Measurements from ENCODE around the gene TNRC18.
"Not testable (repeated sequence)": the region's sequence is repeated elsewhere in the genome, so short reads cannot be mapped to it uniquely, and the experiment has no call there.

The TNRC18 gene

DNA sequence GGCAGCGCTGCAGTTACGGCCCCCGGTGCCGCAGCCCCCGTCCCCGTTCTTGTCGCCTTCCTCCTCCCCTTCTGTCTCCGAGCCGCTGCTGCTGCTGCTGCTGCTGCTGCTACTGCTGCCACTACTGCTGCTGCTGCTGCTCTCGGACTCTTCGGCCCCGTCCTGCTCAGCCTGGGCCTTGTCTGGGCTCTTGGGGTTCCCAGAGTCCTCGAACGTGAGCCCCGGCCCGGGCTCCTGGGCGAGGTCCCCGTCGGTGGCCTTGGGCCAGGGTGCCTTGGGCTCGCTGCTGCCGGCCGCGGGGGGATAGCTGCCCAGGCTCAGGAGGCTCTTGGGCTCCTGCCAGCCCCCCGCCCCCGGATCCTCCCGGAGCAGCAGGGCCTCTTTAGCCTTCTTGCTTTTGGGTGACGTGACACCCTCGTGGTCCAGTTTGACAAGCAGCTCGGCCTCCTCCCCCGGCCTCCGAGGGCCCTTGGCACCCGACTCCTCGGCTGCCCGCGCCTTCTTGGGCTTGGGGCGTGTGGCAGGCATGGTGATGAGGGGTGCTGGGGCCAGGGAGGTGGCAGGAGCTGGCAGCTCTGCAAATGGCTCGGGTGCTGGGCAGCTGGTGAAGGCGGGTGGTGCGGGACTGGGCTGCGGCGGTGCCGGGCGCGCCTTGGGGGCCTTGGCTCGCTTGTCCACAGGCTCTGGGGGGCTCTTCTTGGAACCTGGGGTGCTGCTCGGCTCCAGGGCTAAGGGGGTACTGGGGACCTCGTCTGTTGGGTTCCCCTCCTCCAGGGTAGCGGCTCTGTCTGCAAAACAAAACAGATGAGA lies 110.4 kb downstream of the TNRC18 start:
- not testable (repeated sequence) for H3K4me1 Mint-ChIP-seq, DNase-seq, H3K4me3 Mint-ChIP-seq, ATAC-seq, H3K27me3 Mint-ChIP-seq, H3K9me3 Mint-ChIP-seq, H3K27ac Mint-ChIP-seq
- peaks cover 20% of the 10 kb centered on the region for H3K36me3 Mint-ChIP-seq (ENCODE audit: low read depth)

DNA sequence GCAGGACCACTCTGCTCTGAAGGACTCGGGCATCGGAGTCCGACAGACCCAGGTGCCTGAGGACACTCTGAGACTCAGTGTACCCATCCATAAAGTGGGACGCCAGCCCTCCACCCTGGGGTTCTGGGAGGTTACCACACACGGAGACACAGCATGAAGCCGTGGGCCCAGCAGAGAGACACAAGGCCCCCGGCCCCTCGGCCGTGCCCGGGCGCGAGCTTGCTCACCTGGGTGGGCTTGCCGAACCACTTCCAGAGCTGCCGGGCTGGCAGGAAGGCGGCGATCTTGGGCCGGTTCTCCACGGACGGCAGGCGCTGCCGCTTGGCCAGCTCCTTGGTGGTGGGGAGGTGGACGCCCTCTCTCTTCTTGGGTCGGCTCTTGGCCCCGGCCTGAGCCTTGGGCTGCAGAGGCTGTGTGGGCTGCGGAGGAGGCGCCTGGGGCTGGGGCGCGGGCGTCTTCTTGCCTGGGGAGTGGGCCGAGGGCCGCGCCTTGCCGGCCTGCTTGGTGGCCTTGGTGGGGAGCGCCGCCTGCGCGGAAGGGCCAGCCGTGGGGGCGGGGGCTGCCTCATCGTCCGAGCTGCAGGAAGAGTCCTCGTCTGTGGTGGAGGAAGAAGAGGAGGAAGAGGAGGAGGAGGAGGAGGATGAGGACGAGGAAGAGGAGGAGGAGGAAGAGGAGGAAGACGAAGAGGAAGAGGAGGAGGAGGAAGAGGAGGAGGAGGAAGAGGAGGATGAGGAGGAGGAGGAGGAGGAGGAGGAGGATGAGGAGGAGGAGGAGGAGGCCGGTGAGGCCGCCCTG lies 111.2 kb downstream of the TNRC18 start:
- DNase-seq, H3K27ac Mint-ChIP-seq, ATAC-seq, H3K9me3 Mint-ChIP-seq, H3K4me3 Mint-ChIP-seq, H3K27me3 Mint-ChIP-seq, H3K4me1 Mint-ChIP-seq: not testable (repeated sequence)
- H3K36me3 Mint-ChIP-seq (ENCODE audit: low read depth) = peaks cover 17% of the 10 kb centered on the region

DNA sequence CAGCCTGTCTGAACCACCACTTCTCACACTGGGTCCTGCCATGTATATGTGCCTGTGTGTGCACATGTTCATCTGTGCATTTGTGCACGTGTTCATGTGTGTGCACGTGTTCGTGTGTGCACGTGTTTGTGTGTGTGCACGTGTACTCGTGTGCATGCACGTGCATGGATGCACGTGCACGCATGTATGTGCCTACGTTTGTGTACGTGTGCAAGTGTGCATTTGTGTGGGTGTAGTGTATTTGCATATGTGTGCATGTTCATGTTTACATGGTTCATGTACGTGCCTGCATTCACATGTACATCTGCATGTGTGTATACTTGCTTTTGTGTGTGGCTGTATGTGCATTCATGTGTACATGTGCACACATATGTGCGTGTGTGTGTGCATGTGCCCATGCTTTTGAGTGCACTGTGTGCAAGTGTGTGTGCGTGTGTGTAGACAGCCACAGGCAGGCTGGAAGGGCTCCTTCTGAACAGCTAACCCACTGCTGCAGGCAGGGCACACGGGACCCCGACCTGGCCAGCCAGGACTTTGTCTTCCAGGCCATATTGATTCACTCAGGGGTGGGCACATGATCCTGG lies 112.7 kb downstream of the TNRC18 start:
- Mint-ChIP-seq H3K9me3 (no peaks in the 10 kb centered on the region), H3K36me3 (ENCODE audit: low read depth) (peaks cover 14% of the 10 kb centered on the region), H3K27me3 (no peaks in the 10 kb centered on the region), H3K27ac (no peak overlapping the region), H3K4me3 (no peak overlapping the region), H3K4me1 (no peaks in the 10 kb centered on the region)
- DNase-seq (no peak), ATAC-seq (no peak)

DNA sequence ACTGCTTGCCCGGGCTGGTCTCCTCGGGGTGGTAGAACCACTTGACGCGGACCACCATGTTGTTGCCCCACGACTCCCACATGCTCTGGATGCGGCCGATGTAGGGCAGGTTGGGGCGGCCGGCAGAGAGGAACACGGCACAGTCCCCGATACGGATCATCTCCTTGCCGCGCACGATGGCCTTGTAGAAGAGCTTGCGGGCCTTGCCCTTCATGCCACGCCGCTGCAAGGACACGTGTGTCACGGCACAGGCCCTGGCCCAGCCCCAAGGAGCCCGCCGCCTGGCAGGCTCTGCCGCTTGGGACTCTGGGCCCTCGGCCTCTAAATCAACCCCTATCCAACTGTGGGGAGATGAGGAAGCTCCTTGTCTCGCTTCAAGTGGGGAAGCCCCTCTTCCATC lies 114.5 kb downstream of the TNRC18 start:
- no peak overlapping the region for H3K27ac Mint-ChIP-seq
- H3K4me3 Mint-ChIP-seq = no peak overlapping the region
- no peaks in the 10 kb centered on the region for H3K4me1 Mint-ChIP-seq
- H3K36me3 Mint-ChIP-seq (ENCODE audit: low read depth) = peaks cover 10% of the 10 kb centered on the region
- H3K9me3 Mint-ChIP-seq = no peaks in the 10 kb centered on the region
- DNase-seq (no peak), ATAC-seq (no peak)
- no peaks in the 10 kb centered on the region for H3K27me3 Mint-ChIP-seq

DNA sequence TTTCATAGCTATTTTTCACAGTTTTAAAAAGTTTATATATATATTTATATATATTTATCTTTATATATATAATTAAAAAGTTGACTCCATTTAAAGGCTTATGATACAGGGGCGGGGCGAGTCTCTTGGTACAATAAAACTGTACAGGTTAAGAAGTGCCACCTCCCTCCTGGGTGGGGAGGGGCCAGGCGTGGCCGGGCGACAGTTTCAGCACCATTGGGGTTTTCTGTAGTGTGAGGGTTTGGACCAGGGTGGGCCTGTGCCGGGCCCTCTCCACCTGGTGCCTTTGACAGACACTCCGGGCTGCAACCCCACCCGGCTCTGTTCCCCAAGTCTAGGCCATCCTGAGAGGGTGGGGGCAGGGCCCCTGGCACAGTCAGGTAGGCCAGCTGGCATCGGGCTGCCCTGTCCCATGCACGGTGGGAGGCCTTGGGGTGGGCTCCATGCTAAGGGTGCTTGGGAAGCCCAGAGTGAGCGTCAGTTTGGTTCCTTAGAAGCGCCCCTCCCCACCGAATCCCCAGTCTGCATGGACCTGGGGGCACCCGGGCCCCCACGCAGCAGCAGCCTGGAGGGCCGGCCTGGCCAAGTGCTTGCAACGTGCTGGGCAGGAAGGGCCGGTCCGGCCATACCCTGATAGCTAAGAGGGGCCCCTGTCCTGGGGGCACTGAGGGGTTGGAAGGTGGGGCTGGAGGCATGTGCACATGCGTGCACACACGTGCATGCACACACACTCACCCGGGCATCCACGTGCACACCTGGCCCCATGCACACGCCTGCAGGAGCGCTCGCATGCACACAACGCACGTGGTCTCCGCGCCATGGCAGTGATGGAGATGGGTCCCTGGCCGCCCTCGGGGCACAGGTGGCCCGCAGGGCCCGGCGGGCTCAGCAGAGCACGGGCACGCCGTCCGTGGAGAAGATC lies 116.2 kb downstream of the TNRC18 start:
- not testable (repeated sequence) for DNase-seq; H3K27ac Mint-ChIP-seq; ATAC-seq; H3K27me3 Mint-ChIP-seq; H3K36me3 Mint-ChIP-seq (ENCODE audit: low read depth); H3K9me3 Mint-ChIP-seq; H3K4me3 Mint-ChIP-seq; H3K4me1 Mint-ChIP-seq

DNA sequence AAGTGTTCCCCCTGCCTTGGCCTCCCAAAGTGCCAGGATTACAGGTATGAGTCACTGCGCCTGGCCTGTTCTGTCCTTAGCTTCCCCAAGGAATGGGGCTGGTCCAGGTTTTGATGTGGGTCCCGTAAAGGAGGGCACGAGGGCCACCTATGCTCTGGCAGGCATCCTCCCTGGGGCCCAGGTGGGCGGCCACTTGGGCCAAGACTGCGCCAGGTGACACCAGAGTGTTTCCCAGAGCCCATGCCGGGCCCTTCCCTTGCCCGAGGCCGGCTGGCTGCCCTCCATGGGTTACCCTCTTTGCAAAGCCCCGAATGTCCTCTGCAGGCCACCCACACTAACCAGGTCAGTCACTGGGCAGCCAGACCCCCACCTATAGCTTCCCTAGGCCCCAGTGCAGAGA lies 118.6 kb downstream of the TNRC18 start:
- DNase-seq; ATAC-seq; H3K4me1 Mint-ChIP-seq; H3K36me3 Mint-ChIP-seq (ENCODE audit: low read depth); H3K4me3 Mint-ChIP-seq; H3K27me3 Mint-ChIP-seq; H3K9me3 Mint-ChIP-seq; H3K27ac Mint-ChIP-seq: not testable (repeated sequence)

DNA sequence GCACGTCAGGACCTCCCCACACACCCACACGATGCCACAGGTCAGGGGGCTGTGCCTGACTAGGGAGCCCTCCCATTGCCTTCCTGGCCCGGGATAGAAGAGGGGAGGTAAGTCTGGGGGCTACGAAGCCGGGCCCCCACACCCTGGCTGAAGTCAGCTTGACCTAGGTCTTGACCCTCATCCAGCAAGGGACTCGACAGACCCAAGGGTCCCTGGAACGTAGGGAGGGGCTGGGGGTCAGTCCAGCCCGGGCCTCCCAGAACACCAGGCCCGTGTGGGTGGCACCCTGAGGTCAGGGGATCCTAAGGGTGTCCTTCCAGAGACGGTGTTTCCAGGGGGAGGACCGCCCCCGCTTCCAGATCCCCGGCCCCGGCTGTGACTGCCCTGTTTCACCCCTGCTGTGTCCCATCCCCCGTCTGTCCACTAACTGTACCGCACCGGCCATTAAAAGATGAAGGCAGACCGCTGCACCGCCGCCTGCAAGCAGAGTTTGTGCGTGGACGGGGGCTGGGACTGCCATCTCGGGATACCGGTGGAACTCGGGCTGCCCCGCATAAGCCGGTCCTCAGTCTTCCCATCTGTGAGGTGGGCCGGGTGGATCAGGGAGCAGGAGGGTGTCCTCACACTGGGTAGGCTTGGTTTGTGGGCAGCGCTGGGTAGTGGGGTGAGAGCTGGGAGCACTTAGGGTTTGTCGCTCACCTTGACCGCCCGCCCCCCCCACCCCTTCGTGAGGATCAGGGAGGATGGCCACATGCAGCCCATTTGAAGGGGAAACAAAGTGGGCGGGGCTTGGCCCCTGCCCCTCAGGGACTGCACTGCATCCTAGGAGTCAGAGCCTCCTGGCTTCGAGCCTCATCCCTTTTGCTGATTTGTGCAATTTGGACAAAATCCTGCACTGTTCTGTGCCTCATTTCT lies 119.8 kb downstream of the TNRC18 start:
- Mint-ChIP-seq H3K36me3 (ENCODE audit: low read depth) (peaks cover 4% of the 10 kb centered on the region), H3K4me1 (no peaks in the 10 kb centered on the region), H3K27me3 (no peaks in the 10 kb centered on the region), H3K9me3 (no peaks in the 10 kb centered on the region), H3K4me3 (no peak overlapping the region), H3K27ac (no peak overlapping the region)
- no peak for ATAC-seq
- DNase-seq = no peak

DNA sequence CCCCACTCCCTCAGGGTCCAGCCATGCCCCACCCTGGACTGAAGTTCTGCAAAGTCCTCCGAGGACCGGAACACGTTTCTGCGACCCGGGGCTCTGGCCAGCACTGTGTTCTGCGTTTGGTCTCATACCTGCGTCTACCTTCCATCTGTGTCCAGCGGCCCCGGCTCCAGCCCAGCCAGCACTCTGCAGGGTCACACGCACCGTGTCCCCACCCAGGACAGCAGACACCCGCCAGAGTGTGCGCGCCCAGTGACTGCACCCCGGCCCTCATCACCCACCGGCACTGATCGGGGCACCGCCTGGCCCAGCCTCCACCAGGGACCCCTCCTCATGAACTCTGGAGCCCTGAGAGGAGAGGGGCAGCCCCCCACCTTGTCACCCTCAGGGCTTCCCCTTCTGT lies 120.6 kb downstream of the TNRC18 start:
- H3K4me3 Mint-ChIP-seq = no peak overlapping the region
- no peak for ATAC-seq
- DNase-seq = no peak
- H3K9me3 Mint-ChIP-seq = no peaks in the 10 kb centered on the region
- H3K36me3 Mint-ChIP-seq (ENCODE audit: low read depth) = no peaks in the 10 kb centered on the region
- peaks cover 2% of the 10 kb centered on the region for H3K27me3 Mint-ChIP-seq
- H3K27ac Mint-ChIP-seq = no peak overlapping the region
- no peaks in the 10 kb centered on the region for H3K4me1 Mint-ChIP-seq

DNA sequence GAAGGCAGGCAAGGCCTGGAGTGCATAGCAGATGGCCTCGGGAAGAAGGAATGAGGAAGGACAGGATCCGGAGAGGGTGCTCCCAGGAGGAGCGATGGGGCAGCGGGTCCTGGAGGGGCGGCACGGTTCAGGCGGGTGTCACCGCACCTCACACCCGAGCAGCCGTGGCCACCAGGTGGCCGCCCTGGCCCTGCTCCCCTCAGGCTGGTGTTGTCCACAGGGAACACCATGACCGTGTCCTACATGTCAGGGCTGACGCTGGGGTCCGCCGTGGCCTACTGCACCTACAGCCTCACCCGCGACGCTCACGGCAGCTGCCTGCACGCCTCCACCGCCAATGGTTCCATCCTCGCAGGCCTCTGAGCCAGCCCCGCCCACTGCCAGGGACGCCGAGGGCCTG lies 121.1 kb downstream of the TNRC18 start:
- ATAC-seq = no peak
- Mint-ChIP-seq H3K4me1 (no peaks in the 10 kb centered on the region), H3K27me3 (peaks cover 4% of the 10 kb centered on the region), H3K36me3 (ENCODE audit: low read depth) (no peaks in the 10 kb centered on the region), H3K27ac (no peak overlapping the region), H3K9me3 (no peaks in the 10 kb centered on the region), H3K4me3 (no peak overlapping the region)
- no peak for DNase-seq

DNA sequence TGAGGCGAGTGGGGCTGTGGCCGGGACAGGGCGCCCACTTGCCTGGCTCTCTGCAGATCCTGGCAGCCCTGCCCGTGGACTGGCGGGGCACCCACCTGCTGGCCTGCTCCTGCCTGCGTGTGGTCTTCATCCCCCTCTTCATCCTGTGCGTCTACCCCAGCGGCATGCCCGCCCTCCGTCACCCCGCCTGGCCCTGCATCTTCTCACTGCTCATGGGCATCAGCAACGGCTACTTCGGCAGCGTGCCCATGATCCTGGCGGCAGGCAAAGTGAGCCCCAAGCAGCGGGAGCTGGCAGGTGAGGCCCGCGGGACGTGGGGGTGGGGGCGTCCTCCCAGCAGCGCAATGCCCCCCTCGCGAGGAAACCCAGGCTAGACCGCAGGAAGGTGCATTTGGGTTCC lies 123.3 kb downstream of the TNRC18 start:
- Mint-ChIP-seq H3K27me3 (peaks cover 14% of the 10 kb centered on the region), H3K36me3 (ENCODE audit: low read depth) (peaks cover 2% of the 10 kb centered on the region), H3K27ac (no peak overlapping the region), H3K4me1 (peaks cover 7% of the 10 kb centered on the region), H3K9me3 (no peaks in the 10 kb centered on the region), H3K4me3 (no peak overlapping the region)
- DNase-seq (no peak), ATAC-seq (no peak)

DNA sequence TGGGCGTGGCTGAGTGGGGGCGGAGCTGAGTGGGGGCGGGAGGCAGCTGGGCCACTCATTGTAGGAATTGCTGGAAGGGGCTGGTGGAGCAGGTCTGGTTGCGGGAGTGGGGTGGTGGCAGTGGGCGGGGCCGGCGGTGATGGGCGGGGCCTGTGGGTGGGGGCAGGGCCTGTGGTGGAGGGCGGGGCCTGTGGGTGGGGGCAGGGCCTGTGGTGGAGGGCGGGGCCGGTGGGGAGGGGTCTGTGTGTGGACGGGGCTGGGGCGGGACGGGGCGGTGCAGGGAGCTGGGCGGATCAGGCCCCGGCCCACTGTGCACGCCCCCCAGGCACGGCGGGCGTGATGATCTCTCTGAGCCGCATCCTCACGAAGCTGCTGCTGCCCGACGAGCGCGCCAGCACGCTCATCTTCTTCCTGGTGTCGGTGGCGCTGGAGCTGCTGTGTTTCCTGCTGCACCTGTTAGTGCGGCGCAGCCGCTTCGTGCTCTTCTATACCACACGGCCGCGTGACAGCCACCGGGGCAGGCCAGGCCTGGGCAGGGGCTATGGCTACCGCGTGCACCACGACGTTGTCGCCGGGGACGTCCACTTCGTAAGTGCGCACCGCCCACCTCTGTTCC lies 126.9 kb downstream of the TNRC18 start:
- peak overlapping the region; percentile 67 for H3K4me3 Mint-ChIP-seq
- DNase-seq (peak; percentile 64), ATAC-seq (peak; percentile 63)
- peaks cover 19% of the 10 kb centered on the region for H3K27me3 Mint-ChIP-seq
- peaks cover 4% of the 10 kb centered on the region for H3K9me3 Mint-ChIP-seq
- H3K27ac Mint-ChIP-seq = no peak overlapping the region
- peaks cover 7% of the 10 kb centered on the region for H3K4me1 Mint-ChIP-seq
- H3K36me3 Mint-ChIP-seq (ENCODE audit: low read depth) = peaks cover 2% of the 10 kb centered on the region

DNA sequence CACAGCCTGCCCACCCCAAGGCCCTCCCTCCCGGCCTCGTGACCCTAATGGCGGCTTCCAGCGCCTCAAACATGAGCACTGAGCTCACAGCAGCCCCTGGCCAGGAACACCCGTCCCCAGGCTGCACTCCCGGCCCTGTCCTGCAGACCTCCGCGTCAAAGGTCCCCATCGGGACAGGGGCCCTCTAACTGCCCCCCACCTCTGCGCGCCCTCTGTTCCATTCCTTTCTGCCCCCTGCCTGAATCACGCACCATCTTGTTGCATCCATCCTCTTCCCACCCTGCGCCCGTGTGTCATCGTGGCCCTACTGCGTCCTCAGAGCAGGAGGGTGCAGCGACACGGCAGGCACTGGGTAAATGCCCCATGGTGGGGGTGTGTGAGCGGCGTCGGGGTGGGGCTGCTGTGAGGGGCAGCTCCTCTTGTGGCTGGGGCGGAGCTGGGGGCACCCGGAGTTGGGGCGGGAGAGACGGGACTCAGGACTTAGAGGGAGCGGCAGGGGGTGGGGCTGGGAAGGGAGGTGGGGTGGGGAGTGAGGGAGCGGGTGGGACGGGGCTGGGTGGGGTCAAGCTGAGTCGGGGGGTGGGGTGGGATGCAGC lies 127.5 kb downstream of the TNRC18 start:
- ATAC-seq (peak; percentile 16), DNase-seq (no peak)
- Mint-ChIP-seq H3K4me1 (peaks cover 7% of the 10 kb centered on the region), H3K36me3 (ENCODE audit: low read depth) (peaks cover 2% of the 10 kb centered on the region), H3K4me3 (no peak overlapping the region), H3K9me3 (peaks cover 4% of the 10 kb centered on the region), H3K27ac (no peak overlapping the region), H3K27me3 (peaks cover 19% of the 10 kb centered on the region)
